Measurements from ENCODE around the gene AK2.
"Not testable (repeated sequence)": the region's sequence is repeated elsewhere in the genome, so short reads cannot be mapped to it uniquely, and the experiment has no call there.

The AK2 gene

DNA sequence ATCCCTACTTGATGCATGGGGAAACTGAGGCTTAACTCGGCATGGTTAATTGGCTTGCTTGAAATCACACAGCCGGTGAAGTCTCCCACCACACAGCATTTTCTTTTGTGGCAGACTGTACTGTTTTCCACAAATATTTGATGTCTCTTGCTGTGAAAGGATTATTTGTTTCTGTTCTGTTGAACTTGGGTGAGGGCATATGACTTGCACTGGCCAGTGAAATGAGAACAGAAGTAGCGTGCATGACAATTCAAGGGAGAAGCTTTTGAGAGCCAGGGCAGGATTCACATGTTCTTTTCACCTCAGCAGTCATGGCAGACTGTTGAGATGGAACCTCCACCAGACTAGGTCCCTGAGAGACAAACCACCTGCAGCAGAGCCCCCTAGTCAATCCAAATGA is 11.7 kb upstream of the AK2 start:
- Histone ChIP-seq H3K4me1 (ENCODE audit: control insufficient read depth, insufficient read depth, low read length) (no peaks in the 10 kb centered on the region), H3K9ac (ENCODE audit: low read depth, low read length) (no peak overlapping the region), H3K9me3 (ENCODE audit: control insufficient read depth, insufficient read depth, low read length) (no peaks in the 10 kb centered on the region), H3K4me3 (ENCODE audit: low read depth, low read length) (no peak overlapping the region), H3K36me3 (ENCODE audit: control insufficient read depth, insufficient read depth, low read length) (no peaks in the 10 kb centered on the region), H3K27me3 (ENCODE audit: control insufficient read depth, insufficient read depth, low read length) (no peaks in the 10 kb centered on the region)

DNA sequence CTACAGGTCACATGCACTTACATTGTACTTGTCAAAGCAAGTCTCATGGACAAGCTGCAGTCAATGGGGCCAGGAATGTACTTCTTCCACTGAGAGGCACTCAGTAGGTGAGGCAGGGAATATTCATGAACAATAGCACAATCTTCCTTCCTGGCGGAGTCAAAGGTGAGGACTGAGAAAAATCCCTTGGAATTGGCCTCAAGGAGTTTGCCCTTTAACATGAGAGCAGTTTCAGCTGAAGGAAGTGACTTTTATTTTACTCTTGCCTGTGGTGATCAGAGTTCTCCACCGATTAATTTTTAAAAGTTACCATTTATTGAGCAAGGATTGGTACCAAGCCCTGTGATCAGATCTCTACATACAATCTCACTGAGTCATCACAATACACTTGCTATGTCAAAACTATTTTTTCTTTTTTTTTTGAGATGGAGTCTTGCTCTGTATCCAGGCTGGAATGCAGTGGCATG is 11.2 kb upstream of the AK2 start:
- Histone ChIP-seq H3K9me3 (ENCODE audit: control insufficient read depth, insufficient read depth, low read length) (no peaks in the 10 kb centered on the region), H3K4me3 (ENCODE audit: low read depth, low read length) (no peak overlapping the region), H3K4me1 (ENCODE audit: control insufficient read depth, insufficient read depth, low read length) (no peaks in the 10 kb centered on the region), H3K27me3 (ENCODE audit: control insufficient read depth, insufficient read depth, low read length) (no peaks in the 10 kb centered on the region), H3K36me3 (ENCODE audit: control insufficient read depth, insufficient read depth, low read length) (no peaks in the 10 kb centered on the region), H3K9ac (ENCODE audit: low read depth, low read length) (no peak overlapping the region)

DNA sequence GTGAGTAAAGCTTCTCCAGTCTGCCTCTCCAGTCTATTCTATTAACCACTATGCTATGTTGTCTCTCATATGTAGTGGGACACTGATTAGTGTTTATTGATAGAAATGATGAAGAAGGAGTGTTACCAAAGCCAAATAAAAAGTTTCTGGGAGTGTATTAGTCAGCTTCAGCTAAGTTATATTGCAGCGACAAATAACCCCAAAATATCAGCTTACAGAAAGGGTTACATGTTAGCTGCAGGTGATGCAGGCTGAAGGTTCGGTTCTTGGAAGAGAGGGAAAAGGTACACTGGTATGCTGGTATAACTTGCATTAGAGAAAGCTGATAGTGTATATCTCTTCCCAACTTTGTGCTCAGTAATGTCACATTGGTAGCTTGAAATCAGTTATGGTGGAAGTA is 10.6 kb upstream of the AK2 start:
- Histone ChIP-seq H3K27me3 (ENCODE audit: control insufficient read depth, insufficient read depth, low read length) (no peaks in the 10 kb centered on the region), H3K4me1 (ENCODE audit: control insufficient read depth, insufficient read depth, low read length) (no peaks in the 10 kb centered on the region), H3K9ac (ENCODE audit: low read depth, low read length) (no peak overlapping the region), H3K9me3 (ENCODE audit: control insufficient read depth, insufficient read depth, low read length) (no peaks in the 10 kb centered on the region), H3K4me3 (ENCODE audit: low read depth, low read length) (no peak overlapping the region), H3K36me3 (ENCODE audit: control insufficient read depth, insufficient read depth, low read length) (no peaks in the 10 kb centered on the region)

DNA sequence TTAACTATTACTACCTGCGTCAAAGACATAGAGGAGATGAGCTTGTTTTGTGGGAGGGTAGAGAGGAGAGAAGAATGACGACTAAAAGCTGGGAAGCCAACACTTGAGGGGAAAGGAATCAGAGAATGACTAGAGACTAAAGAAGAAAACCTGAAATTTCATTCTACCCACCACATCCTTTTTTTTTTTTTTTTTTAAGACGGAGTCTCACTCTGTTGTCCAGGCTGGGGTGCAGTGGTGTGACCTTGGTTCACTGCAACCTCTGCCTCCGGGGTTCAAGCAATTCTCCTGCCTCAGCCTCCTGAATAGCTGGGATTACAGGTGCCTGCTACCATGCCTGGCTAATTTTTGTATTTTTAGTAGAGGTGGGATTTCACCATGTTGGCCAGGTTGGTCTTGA is 9.6 kb upstream of the AK2 start:
- H3K9ac ChIP-seq (ENCODE audit: low read depth, low read length) = not testable (repeated sequence)

DNA sequence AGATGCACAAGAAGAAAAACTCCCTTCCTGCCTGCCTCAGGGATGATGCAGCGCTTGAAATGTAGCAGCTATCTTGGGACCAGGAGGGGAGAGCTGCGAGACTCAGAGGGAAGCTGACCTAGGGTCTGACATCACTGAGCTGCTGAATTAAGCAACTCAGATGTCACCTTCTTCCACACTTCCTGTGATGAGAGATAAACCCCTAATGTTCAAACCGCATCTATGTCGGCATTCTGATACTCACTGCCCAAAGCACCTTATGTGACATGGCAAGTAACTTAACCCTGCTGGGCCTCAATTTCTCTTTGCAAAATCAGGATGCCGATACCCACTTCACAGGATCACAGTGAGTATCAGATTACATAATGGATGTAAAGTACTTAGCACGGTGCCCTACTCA is 9.1 kb upstream of the AK2 start:
- Histone ChIP-seq H3K36me3 (ENCODE audit: control insufficient read depth, insufficient read depth, low read length) (no peaks in the 10 kb centered on the region), H3K9me3 (ENCODE audit: control insufficient read depth, insufficient read depth, low read length) (no peaks in the 10 kb centered on the region), H3K4me3 (ENCODE audit: low read depth, low read length) (no peak overlapping the region), H3K27me3 (ENCODE audit: control insufficient read depth, insufficient read depth, low read length) (no peaks in the 10 kb centered on the region), H3K9ac (ENCODE audit: low read depth, low read length) (no peak overlapping the region), H3K4me1 (ENCODE audit: control insufficient read depth, insufficient read depth, low read length) (no peaks in the 10 kb centered on the region)

More for the DNA sequence above, 9.6 kb upstream of the AK2 start:
- H3K27me3 ChIP-seq (ENCODE audit: control insufficient read depth, insufficient read depth, low read length); H3K4me3 ChIP-seq (ENCODE audit: low read depth, low read length); H3K4me1 ChIP-seq (ENCODE audit: control insufficient read depth, insufficient read depth, low read length); H3K36me3 ChIP-seq (ENCODE audit: control insufficient read depth, insufficient read depth, low read length); H3K9me3 ChIP-seq (ENCODE audit: control insufficient read depth, insufficient read depth, low read length): not testable (repeated sequence)

DNA sequence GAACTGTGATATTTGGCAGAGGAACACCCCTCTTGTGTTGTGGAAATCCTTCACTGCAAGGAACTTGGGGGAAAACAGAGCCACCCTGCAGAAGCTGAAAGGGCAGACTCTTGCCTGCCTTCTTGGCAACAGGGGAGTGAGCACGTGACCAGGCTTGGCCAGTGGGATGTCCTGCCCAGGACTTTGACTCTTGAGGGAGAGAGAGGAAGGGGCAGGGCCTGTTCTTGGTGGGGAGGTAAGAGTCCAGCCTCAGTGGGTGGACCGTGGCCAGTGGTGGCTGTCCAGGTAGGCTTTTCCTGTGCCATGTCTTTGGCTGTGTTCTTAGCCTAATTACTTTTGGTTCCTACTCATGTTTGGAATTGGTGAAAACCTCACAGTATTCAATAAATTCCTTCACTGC is 8.6 kb upstream of the AK2 start:
- Histone ChIP-seq H3K4me3 (ENCODE audit: low read depth, low read length) (no peak overlapping the region), H3K9ac (ENCODE audit: low read depth, low read length) (no peak overlapping the region), H3K4me1 (ENCODE audit: control insufficient read depth, insufficient read depth, low read length) (no peaks in the 10 kb centered on the region)

DNA sequence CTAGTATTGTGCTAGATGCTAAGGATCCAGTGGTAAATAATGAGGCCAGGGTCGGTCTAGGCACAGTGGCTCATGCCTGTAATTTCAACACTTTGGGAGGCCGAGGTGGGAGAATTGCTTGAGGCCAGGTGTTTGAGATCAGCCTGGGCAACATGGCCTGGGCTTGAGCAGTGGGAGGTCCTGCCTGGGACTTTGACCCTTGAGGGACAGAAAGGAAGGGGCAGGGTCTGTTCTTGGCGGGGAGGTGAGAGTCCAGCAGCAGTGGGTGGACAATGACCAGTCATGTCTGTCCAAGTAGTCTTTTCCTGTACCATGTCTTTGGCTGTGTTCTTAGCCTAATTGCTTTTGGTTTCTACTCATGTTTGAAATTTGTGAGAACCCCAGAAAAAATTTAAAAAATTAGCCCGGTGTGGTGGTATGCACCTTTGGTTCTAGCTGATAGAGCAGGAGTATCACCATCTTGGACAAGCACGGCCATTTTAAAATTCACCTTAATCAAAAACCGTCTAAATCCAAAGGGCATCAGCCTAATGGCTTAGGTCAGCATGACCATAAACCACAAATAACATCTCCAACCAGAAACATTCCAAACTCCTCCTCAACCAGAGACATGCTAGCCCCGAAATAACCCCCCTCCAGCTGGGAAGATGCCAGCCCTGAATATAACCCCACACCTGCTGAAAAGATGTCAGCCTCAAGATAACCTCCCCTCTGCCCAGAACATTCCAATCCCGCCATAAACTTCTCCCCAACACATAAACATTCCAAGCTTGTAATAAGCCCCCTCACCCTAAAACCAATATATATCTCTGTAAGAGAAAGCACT is 6.8 kb upstream of the AK2 start:
- Histone ChIP-seq H3K4me3 (ENCODE audit: low read depth, low read length) (no peak overlapping the region), H3K9ac (ENCODE audit: low read depth, low read length) (no peak overlapping the region), H3K36me3 (ENCODE audit: control insufficient read depth, insufficient read depth, low read length) (no peaks in the 10 kb centered on the region), H3K4me1 (ENCODE audit: control insufficient read depth, insufficient read depth, low read length) (no peaks in the 10 kb centered on the region), H3K27me3 (ENCODE audit: control insufficient read depth, insufficient read depth, low read length) (no peaks in the 10 kb centered on the region), H3K9me3 (ENCODE audit: control insufficient read depth, insufficient read depth, low read length) (no peaks in the 10 kb centered on the region)

More for the DNA sequence above, 8.6 kb upstream of the AK2 start:
- H3K9me3 ChIP-seq (ENCODE audit: control insufficient read depth, insufficient read depth, low read length) = no peaks in the 10 kb centered on the region
- no peaks in the 10 kb centered on the region for H3K27me3 ChIP-seq (ENCODE audit: control insufficient read depth, insufficient read depth, low read length)
- no peaks in the 10 kb centered on the region for H3K36me3 ChIP-seq (ENCODE audit: control insufficient read depth, insufficient read depth, low read length)

DNA sequence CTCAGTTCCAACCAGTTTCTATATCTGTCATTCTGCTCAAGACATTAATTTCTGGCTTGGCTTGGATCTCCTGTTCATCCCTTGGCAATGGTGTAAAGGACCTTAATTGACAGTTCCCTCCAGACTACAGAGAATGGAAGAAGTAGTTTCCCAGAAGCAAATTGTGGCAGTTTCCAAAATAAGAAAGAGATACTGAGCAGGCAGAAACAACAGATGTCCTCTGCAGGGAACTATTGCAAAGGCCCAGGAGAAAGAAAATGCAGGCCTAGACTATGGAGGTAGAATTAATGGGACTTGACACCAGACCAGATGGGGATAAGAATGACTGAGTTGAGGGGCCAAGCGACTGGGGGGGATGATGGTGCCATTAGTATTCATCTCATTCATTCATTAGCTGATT is 6.1 kb upstream of the AK2 start:
- H3K9me3 ChIP-seq (ENCODE audit: control insufficient read depth, insufficient read depth, low read length) = no peaks in the 10 kb centered on the region
- H3K27me3 ChIP-seq (ENCODE audit: control insufficient read depth, insufficient read depth, low read length) = no peaks in the 10 kb centered on the region
- H3K36me3 ChIP-seq (ENCODE audit: control insufficient read depth, insufficient read depth, low read length) = no peaks in the 10 kb centered on the region
- H3K9ac ChIP-seq (ENCODE audit: low read depth, low read length) = no peak overlapping the region
- no peak overlapping the region for H3K4me3 ChIP-seq (ENCODE audit: low read depth, low read length)
- H3K4me1 ChIP-seq (ENCODE audit: control insufficient read depth, insufficient read depth, low read length) = no peaks in the 10 kb centered on the region

DNA sequence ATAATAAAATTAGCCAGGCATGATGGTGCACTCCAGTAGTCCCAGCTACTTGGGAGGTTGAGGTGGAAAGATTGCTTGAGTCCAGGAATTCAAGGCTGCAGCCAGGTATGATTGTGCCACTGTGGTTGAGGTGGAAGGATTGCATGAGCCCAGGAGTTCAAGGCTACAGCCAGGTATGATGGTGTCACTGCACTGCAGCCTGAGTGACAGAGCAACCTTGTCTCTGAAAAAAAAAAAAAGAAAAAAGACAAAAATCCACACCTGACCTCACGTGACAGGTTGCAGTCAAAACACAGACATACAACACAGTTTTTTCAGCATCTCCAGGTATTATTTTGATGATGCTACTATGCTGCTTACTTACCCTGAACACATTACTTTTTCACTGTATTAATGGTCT is 4.3 kb upstream of the AK2 start:
- Histone ChIP-seq H3K4me3 (ENCODE audit: low read depth, low read length) (no peak overlapping the region), H3K4me1 (ENCODE audit: control insufficient read depth, insufficient read depth, low read length) (no peaks in the 10 kb centered on the region), H3K27me3 (ENCODE audit: control insufficient read depth, insufficient read depth, low read length) (no peaks in the 10 kb centered on the region), H3K9ac (ENCODE audit: low read depth, low read length) (no peak overlapping the region), H3K36me3 (ENCODE audit: control insufficient read depth, insufficient read depth, low read length) (no peaks in the 10 kb centered on the region), H3K9me3 (ENCODE audit: control insufficient read depth, insufficient read depth, low read length) (no peaks in the 10 kb centered on the region)

DNA sequence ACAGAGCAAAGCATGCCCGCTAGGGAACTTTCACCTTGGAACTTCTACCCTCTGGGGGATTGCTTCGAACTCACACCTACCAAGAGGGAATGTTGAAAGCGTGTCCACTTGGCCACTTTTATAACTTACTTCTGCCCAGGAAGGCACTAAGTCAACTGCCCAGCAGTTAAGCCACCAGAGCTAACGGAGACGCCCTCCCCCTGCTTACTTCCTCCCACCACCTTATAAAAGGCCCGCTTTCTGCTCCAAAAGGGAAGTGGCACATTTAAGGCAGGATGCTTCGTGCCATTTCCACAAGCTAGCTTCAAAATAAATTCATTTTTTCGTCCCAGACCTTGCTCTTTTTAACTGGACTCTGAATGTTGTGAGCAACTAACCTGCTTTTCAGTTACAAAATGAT is 3.2 kb upstream of the AK2 start:
- Histone ChIP-seq H3K9ac (ENCODE audit: low read depth, low read length) (no peak overlapping the region), H3K36me3 (ENCODE audit: control insufficient read depth, insufficient read depth, low read length) (no peaks in the 10 kb centered on the region), H3K4me3 (ENCODE audit: low read depth, low read length) (no peak overlapping the region), H3K9me3 (ENCODE audit: control insufficient read depth, insufficient read depth, low read length) (no peaks in the 10 kb centered on the region), H3K4me1 (ENCODE audit: control insufficient read depth, insufficient read depth, low read length) (peaks cover 6% of the 10 kb centered on the region), H3K27me3 (ENCODE audit: control insufficient read depth, insufficient read depth, low read length) (no peaks in the 10 kb centered on the region)

DNA sequence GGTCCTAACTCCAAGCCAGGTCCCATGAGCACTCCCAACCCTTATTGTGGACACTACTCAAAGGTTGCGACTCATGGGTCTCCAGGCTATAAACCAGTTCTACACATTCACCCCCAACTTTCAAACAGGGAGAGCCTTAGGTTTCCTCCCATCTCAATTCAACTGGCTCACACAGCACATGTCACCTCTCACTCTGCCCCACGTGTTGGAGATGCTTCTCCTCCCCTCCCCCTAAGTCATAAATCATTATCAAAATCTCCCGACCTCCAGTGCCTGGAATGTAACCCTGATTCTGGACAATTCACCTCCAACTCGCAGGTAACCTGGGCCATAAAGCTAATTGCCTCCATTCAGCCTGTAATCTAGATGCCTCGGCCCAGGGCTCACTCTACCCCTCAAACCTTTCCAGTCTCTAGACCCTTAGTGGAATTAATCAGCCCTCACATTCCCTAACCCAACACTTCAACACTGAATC is 595 bp downstream of the AK2 start:
- H3K4me1 ChIP-seq (ENCODE audit: control insufficient read depth, insufficient read depth, low read length) = peaks cover 6% of the 10 kb centered on the region

DNA sequence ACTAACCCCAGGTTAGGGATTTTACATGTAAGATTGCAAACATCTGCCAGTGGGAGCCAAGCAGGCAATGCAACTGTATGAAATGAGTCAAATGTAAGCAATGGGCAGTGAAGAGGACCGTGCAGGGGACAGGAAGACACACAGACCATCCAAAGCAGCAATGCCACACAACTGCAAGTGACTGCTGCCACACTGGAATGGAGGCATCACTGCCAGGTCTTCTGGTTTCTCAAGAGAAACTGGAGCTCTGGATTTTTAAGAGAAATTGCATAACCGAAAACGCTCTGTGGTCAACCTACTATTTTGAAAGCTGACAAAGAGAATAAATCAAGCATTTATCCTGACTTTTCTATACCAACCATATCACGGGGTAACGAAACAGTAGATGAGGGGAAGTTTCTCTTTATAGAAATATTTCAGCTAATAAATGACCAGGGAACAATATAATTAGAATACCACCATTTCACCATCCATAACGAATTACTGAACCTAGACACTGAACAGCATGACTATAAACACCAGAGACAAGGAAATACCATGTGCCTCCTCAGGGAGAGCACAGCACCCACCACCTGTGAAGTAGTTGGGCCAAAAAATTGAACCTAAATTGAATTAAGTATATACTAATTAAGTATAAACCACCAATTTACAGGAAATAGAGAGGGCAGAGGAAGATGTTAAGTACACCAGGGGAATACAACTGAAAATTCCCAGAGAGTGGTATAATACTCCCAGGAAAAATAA is 4.4 kb downstream of the AK2 start:
- H3K36me3 ChIP-seq (ENCODE audit: control insufficient read depth, insufficient read depth, low read length) = no peaks in the 10 kb centered on the region
- no peaks in the 10 kb centered on the region for H3K27me3 ChIP-seq (ENCODE audit: control insufficient read depth, insufficient read depth, low read length)
- peaks cover 10% of the 10 kb centered on the region for H3K4me1 ChIP-seq (ENCODE audit: control insufficient read depth, insufficient read depth, low read length)
- no peaks in the 10 kb centered on the region for H3K9me3 ChIP-seq (ENCODE audit: control insufficient read depth, insufficient read depth, low read length)
- H3K4me3 ChIP-seq (ENCODE audit: low read depth, low read length) = no peak overlapping the region
- no peak overlapping the region for H3K9ac ChIP-seq (ENCODE audit: low read depth, low read length)

More for the DNA sequence above, 595 bp downstream of the AK2 start:
- Histone ChIP-seq H3K36me3 (ENCODE audit: control insufficient read depth, insufficient read depth, low read length) (no peaks in the 10 kb centered on the region), H3K4me3 (ENCODE audit: low read depth, low read length) (peak overlapping the region; percentile 94), H3K9me3 (ENCODE audit: control insufficient read depth, insufficient read depth, low read length) (no peaks in the 10 kb centered on the region), H3K9ac (ENCODE audit: low read depth, low read length) (peak overlapping the region; percentile 83), H3K27me3 (ENCODE audit: control insufficient read depth, insufficient read depth, low read length) (no peaks in the 10 kb centered on the region)

All from iPS-15b (cell line).